LNCAP (cell line): ENCODE results near the gene IGFL1.

Experiments used
- TF ChIP-seq, protein P1 (sequence below): fragments of 450-650 bp; IDR thresholded peaks from 2 replicates; pipeline ENCODE4 v1.5.1; 2017; ENCODE audit warnings: mild to moderate bottlenecking

IGFL1 gene

GRCh38 chr19:46271481-46272197 lies 42.1 kb downstream of the IGFL1 start:
- TF ChIP-seq, protein P1, sequence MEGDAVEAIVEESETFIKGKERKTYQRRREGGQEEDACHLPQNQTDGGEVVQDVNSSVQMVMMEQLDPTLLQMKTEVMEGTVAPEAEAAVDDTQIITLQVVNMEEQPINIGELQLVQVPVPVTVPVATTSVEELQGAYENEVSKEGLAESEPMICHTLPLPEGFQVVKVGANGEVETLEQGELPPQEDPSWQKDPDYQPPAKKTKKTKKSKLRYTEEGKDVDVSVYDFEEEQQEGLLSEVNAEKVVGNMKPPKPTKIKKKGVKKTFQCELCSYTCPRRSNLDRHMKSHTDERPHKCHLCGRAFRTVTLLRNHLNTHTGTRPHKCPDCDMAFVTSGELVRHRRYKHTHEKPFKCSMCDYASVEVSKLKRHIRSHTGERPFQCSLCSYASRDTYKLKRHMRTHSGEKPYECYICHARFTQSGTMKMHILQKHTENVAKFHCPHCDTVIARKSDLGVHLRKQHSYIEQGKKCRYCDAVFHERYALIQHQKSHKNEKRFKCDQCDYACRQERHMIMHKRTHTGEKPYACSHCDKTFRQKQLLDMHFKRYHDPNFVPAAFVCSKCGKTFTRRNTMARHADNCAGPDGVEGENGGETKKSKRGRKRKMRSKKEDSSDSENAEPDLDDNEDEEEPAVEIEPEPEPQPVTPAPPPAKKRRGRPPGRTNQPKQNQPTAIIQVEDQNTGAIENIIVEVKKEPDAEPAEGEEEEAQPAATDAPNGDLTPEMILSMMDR, result no peak

- TF ChIP-seq, protein P1, result no peak
Observed at GRCh38 chr19:46279177-46279576, 49.6 kb downstream of the IGFL1 start.
